ENCODE measurements around the gene XRCC2.
"Not testable (repeated sequence)": the region's sequence is repeated elsewhere in the genome, so short reads cannot be mapped to it uniquely, and the experiment has no call there.

XRCC2 gene

GRCh38 chr7:152675759-152676636, at the start of gene XRCC2:
Gene XRCC2 (minus strand): TSS chr7:152676141. CDS start chr7:152676079, 62 bp downstream.
- DNase-seq (ENCODE audit: low spot score): peak; percentile 100

GRCh38 chr7:152723364-152723763, 47.4 kb upstream of the XRCC2 start:
- DNase-seq (ENCODE audit: low spot score): no peak

GRCh38 chr7:152712412-152713042, 36.6 kb upstream of the XRCC2 start:
- not testable (repeated sequence) for DNase-seq (ENCODE audit: low spot score)

GRCh38 chr7:152711444-152711944, 35.6 kb upstream of the XRCC2 start:
- DNase-seq (ENCODE audit: low spot score): no peak

- no peak for DNase-seq (ENCODE audit: low spot score)
These were observed 34.2 kb upstream of the XRCC2 start for GRCh38 chr7:152710153-152710442.

GRCh38 chr7:152709287-152710152, 33.6 kb upstream of the XRCC2 start:
- no peak for DNase-seq (ENCODE audit: low spot score)

- DNase-seq (ENCODE audit: low spot score): no peak
These were observed 28.9 kb upstream of the XRCC2 start for GRCh38 chr7:152704796-152705384.

GRCh38 chr7:152699079-152699478, 23.1 kb upstream of the XRCC2 start:
- no peak for DNase-seq (ENCODE audit: low spot score)

GRCh38 chr7:152697268-152697974, 21.5 kb upstream of the XRCC2 start:
- DNase-seq (ENCODE audit: low spot score): not testable (repeated sequence)

- not testable (repeated sequence) for DNase-seq (ENCODE audit: low spot score)
These were observed 16.3 kb upstream of the XRCC2 start for GRCh38 chr7:152692196-152692595.

- no peak for DNase-seq (ENCODE audit: low spot score)
These were observed 7.4 kb upstream of the XRCC2 start for GRCh38 chr7:152683297-152683696.

- no peak for DNase-seq (ENCODE audit: low spot score)
These were observed 2.1 kb upstream of the XRCC2 start for GRCh38 chr7:152677808-152678670.

GRCh38 chr7:152674860-152675758, 832 bp downstream of the XRCC2 start:
- peak; percentile 48 for DNase-seq (ENCODE audit: low spot score)

- no peak for DNase-seq (ENCODE audit: low spot score)
These were observed 2.0 kb downstream of the XRCC2 start for GRCh38 chr7:152673897-152674296.

- DNase-seq (ENCODE audit: low spot score): no peak
These were observed 3.3 kb downstream of the XRCC2 start for GRCh38 chr7:152672626-152673025.

- DNase-seq (ENCODE audit: low spot score): no peak
These were observed 6.2 kb downstream of the XRCC2 start for GRCh38 chr7:152669758-152670157.

GRCh38 chr7:152668975-152669374, 7.0 kb downstream of the XRCC2 start:
- DNase-seq (ENCODE audit: low spot score): no peak

GRCh38 chr7:152667958-152668357, 8.0 kb downstream of the XRCC2 start:
- no peak for DNase-seq (ENCODE audit: low spot score)

GRCh38 chr7:152666078-152666477, 9.9 kb downstream of the XRCC2 start:
- DNase-seq (ENCODE audit: low spot score): no peak
